ENCODE data around the gene RAPGEF6.

Gene RAPGEF6

DNA sequence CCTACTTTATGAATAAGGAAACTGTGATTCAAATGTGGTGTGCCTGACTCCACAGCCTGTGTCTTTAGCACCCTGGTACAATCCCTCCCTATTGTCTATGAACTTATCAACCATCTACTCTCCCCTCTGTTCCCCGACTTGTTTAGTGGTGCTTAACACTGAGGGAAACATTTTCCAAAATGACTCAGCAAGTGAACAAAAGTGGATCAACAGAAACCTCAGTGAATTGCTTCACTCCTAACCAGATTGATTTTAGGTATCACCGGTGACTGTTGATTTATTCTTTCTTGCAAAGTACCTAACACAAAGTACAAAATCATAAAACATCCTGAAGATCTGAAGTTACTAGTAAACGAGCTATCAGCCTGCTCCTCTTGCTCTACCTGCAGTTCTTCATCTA lies 42.1 kb upstream of the RAPGEF6 start:
- TF ChIP-seq, protein P1, sequence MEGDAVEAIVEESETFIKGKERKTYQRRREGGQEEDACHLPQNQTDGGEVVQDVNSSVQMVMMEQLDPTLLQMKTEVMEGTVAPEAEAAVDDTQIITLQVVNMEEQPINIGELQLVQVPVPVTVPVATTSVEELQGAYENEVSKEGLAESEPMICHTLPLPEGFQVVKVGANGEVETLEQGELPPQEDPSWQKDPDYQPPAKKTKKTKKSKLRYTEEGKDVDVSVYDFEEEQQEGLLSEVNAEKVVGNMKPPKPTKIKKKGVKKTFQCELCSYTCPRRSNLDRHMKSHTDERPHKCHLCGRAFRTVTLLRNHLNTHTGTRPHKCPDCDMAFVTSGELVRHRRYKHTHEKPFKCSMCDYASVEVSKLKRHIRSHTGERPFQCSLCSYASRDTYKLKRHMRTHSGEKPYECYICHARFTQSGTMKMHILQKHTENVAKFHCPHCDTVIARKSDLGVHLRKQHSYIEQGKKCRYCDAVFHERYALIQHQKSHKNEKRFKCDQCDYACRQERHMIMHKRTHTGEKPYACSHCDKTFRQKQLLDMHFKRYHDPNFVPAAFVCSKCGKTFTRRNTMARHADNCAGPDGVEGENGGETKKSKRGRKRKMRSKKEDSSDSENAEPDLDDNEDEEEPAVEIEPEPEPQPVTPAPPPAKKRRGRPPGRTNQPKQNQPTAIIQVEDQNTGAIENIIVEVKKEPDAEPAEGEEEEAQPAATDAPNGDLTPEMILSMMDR (IDR thresholded peaks at IDR 0.05; ENCODE audit: borderline replicate concordance, control extremely low read depth, extremely low read depth, insufficient read depth, missing control alignments), result no peak
- DNase-seq (ENCODE audit: low spot score), result no peak
- in situ Hi-C loops (cut with MboI; ENCODE audit: low sequenced_read_pairs, unreplicated experiment), result no loop called here

- in situ Hi-C loops (cut with MboI; ENCODE audit: low sequenced_read_pairs, unreplicated experiment), result no loop called here
- TF ChIP-seq, protein P1 (IDR thresholded peaks at IDR 0.05; ENCODE audit: borderline replicate concordance, control extremely low read depth, extremely low read depth, insufficient read depth, missing control alignments), result no peak
These were observed 37.7 kb upstream of the RAPGEF6 start for GRCh38 chr5:131672776-131673175.

DNA sequence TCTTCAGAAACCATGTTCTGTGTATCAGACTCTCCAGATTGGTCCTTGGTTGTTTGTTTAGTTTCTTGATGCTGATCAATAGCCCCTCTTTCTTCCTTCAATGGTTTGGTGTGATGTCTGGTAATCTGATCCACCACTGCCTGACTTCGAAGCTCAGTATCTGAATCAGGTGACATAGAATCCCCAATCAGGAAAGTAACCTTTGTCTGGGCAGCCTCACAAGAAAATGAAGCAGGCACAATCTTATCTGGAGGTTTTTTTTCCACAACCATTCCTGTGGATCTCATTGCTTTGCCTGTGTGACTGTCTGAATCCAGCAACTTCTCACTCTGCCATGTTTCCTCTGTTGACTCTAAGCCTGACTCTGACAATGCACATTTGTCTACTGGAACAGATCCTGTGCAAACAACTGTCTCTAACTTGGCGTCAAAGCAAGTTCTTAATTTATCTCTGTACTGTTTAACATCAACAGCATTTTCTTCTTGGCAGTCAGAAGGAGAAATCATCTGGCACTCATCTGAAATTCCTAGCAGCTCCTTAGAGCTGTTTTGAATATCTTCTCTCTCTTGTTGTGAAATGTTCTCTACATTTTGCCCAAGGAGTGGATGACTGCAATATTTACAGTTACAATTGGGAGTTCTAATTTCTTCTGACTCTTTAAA lies 37.1 kb upstream of the RAPGEF6 start:
- DNase-seq (ENCODE audit: low spot score), result no peak
- in situ Hi-C loops (cut with MboI; ENCODE audit: low sequenced_read_pairs, unreplicated experiment), result no loop called here
- TF ChIP-seq, protein P1 (IDR thresholded peaks at IDR 0.05; ENCODE audit: borderline replicate concordance, control extremely low read depth, extremely low read depth, insufficient read depth, missing control alignments), result no peak

More at GRCh38 chr5:131672776-131673175, 37.7 kb upstream of the RAPGEF6 start:
- DNase-seq (ENCODE audit: low spot score), result no peak

DNA sequence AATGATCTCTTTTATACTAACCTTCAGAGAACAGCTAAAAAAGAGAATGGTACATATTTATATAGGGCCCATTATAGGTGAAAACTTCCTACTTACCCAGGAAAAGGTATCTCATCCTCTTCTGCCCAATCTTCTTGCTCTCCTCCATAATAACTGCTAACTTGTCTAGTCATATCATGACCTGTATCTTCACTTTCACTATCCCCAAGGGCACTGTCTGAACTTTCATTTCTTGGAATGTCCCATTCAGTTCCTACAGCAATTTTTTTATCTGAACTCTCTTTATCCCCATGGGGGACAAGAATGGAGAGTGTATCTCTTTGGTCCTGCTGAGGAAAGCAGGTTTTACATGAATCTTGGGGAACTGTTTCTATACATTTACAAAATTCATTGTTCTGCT lies 36.4 kb upstream of the RAPGEF6 start:
- in situ Hi-C loops (cut with MboI; ENCODE audit: low sequenced_read_pairs, unreplicated experiment), result no loop called here
- TF ChIP-seq, protein P1 (IDR thresholded peaks at IDR 0.05; ENCODE audit: borderline replicate concordance, control extremely low read depth, extremely low read depth, insufficient read depth, missing control alignments), result no peak
- peak; percentile 21 for DNase-seq (ENCODE audit: low spot score)

DNA sequence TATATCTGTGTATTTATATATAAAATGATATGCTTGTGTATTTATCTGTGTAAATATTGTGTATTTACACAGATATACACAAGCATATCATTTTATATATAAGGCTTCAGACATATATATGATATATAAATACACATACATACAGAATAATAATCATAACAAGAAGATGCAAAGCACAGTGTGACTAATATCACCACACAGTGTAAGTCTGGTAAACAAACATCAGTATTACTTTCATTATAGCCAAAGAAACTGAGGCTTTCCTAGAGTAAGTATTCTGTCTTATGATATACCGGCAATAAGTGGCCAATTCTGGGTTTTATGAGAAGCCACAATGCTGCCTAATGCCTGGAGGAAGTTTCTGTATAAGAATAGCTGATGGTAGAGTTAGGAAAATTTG lies 29.9 kb upstream of the RAPGEF6 start:
- no peak for DNase-seq (ENCODE audit: low spot score)
- TF ChIP-seq, protein P1 (IDR thresholded peaks at IDR 0.05; ENCODE audit: borderline replicate concordance, control extremely low read depth, extremely low read depth, insufficient read depth, missing control alignments), result no peak
- in situ Hi-C loops (cut with MboI; ENCODE audit: low sequenced_read_pairs, unreplicated experiment), result no loop called here

DNA sequence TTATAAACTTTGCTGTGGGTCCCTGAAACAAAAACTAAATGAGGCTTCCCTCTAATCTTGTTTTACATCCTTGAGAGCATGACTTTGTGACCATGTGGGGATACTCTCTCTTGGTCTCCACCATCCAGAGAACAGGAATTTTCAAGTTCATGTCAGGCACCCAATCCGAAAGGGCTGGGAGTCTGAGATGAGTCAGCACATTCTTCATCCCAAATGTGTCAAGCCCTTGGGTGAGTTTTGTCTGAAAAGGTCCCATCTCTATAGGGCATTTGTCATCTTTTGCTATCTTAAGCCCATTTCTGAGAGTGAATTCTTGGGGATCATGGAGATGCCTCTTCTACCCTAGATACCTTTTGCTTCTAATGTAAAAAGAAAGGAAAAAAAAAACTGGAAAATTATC lies 26.9 kb upstream of the RAPGEF6 start:
- TF ChIP-seq, protein P1 (IDR thresholded peaks at IDR 0.05; ENCODE audit: borderline replicate concordance, control extremely low read depth, extremely low read depth, insufficient read depth, missing control alignments), result no peak
- DNase-seq (ENCODE audit: low spot score), result no peak
- in situ Hi-C loops (cut with MboI; ENCODE audit: low sequenced_read_pairs, unreplicated experiment), result no loop called here
